GM04503 (cell line): Measurements from ENCODE around the gene TNFRSF1B.

Experiments used
- DNase-seq: peaks from one replicate; pipeline ENCODE4 v3.0.0-alpha.2; 2012; ENCODE audit warnings: low read depth

TNFRSF1B gene

DNA sequence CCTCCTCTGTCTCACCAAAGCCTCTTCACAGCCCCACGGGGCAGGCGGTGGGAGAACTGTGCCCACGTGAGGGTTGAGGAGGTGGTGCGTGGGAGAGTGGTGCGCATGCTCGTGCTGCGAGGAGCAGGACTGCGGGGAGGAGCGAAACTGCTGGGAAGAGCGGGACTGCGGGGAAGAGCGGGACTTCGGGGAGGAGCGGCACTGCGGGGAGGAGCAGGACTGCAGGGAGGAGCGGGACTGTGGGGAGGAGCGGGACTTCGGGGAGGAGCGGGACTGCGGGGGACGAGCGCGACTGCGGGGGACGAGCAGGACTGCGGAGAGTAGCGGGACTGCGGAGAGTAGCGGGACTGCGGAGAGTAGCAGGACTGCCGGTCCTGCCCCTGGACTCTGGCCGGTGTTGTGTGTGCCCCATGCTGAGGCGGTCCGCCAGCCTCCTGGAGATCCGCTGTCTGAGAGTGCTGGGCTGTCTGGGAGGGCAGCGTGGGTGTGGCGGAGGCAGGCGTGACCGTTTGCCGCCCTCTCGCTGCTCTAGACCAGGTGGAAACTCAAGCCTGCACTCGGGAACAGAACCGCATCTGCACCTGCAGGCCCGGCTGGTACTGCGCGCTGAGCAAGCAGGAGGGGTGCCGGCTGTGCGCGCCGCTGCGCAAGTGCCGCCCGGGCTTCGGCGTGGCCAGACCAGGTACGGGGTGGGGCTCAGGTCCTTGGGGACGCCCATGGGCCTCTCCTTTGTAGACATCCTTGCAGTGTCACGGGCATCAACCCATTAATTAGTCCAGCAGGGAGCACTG, 24.6 kb downstream of the TNFRSF1B start:
- DNase-seq, result no peak

DNA sequence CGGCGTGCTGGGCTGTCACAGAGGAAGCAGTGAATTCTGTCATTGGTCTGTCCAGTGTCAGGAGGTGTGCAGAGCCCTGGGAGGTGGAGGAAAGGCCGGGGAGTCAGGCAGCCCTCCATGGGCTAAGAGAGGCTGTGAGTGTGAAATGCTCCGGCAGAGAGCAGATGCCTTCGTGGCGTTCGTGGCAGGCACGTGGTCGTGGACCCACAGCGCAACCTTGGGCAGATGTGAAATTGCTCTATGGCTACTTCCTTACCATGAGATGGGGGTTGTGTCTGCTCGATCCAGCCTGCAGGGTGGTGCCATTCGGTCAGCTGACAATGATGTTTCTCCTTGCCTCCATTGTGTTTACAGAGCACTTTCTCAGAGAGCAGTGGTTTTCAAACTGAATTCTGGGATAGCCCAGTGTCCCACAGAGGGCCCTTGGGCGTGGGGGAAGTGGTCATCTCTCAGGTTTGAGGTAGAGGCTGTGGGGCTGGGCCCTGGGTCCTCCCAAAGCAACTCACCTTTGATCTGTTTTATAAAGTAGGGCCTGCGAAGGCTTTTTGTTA, 27.9 kb downstream of the TNFRSF1B start:
- DNase-seq, result no peak

DNA sequence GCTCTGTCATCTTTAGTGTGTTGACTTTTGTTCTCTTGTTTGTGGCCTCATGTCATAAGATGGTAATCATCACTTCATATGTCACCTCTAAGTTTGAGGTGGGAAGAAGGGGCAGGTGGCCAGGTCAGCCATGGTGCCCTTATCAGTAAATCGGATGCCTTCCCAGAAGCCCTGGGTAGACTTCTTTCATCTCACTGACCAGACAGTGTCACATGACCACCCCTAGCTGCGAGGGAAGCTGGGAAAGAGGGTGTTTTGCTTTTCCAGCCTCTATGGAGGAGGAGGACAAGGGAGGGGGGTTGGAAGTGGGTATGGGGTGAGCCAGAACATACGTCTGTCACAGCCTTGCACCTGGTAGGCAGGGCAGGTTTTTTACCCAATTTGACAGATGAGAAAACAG, 28.6 kb downstream of the TNFRSF1B start:
- DNase-seq, result no peak

DNA sequence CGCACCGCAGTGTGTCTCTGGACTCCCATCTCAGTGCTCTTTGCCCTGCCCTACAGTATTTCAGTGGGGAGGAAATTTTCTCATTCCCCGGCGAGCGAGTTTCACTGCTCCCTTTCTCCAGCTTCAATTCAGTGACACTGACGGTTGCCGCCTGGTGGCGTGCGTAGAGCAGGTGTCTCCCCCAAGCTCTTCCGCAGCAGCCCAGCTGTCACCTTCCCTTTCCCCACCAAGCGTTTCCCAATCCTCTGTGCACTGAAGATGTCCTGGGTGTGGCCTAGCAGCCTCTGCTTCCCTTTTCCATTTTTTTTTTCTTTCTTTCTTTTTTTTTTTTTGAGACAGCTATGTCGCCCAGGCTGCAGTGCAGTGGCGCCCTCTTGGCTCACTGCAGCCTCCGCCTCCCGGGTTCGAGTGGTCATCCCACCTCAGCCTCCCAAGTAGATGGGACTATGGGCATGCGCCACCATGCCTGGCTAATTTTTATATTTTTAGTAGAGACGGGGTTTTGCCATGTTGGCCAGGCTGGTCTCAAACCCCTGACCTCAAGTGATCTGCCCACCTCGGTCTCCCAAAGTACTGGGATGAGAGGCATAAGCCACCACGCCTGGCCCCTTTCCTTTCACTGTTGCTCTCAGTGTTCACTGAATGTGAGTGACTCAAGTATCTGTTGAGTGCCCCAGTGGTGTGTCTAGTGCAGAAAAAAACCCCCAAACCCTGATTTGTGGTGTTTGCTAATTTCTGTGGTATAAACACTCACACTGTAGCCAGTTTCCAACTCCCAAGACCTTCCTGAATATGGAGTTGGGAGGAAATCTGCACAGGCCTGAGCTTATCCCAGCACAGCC, 30.1 kb downstream of the TNFRSF1B start:
- no peak for DNase-seq

DNA sequence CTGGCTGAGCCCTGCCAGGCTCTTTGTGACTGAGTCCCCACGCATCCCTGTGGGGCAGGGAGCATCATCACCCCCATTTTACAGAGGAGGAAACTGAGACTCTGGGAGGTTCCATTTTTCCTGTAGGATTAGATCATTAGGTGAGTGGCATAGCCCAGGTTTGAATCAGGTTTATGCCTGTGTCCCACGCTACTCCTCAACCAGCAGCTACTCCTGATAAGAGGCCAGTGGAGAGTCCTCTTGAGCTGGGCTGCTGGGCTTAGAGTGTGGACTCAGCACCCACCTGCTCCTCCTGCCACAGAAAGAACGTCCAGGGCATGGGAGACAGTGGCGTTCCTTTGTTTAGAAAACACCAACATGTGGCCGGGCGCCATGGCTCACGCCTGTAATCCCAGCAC, 30.7 kb downstream of the TNFRSF1B start:
- no peak for DNase-seq

DNA sequence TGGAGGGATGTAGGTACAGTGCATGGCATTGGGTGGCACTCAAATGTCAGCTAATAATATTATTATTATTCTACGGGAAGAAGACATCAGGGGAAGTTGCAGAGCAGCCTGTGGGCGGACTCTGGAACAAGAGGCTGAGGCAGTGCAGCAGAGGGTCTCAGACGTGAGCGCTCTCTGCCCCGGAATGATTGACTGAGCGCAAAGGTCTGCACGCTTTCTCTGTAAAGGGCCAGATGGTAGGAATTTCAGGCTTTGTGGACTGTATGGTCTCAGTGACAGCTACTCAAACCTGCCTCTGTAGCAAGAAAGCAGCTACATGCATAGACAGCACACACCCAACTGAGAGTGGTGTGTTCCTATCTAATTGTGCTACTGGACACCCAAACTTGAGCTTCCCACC, 33.4 kb downstream of the TNFRSF1B start:
- DNase-seq, result no peak

DNA sequence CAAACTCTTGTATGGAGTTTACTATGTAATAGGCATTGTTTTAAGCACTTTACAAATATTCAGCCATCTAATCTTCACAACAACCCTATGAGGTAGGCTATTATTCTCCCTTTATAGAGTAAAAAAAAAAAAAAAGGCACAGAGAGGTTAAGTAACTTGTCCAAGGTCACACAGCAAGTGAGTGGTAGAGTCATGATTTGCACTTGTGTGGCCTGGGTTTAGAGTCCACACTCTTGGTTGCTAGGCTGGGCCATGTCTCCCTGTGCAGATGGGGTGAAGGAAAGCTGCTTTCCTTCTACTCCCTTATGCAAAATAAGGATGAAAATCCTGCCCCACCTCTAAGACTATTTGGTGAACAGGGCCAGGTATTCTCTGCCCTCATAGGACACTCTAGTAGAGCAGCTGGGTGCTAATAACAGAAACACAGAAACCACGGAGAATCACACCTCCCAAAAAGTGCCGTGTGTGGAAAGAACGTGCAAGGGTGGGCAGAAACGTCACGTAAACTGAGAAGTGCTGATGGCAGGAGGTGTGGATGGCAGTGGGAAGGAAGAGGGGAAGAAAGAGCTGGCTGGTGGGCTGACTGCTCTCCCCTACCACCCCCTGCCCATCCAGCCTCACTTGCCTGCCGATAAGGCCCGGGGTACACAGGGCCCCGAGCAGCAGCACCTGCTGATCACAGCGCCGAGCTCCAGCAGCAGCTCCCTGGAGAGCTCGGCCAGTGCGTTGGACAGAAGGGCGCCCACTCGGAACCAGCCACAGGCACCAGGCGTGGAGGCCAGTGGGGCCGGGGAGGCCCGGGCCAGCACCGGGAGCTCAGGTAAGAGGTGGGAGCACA, 34.8 kb downstream of the TNFRSF1B start:
- DNase-seq, result no peak

DNA sequence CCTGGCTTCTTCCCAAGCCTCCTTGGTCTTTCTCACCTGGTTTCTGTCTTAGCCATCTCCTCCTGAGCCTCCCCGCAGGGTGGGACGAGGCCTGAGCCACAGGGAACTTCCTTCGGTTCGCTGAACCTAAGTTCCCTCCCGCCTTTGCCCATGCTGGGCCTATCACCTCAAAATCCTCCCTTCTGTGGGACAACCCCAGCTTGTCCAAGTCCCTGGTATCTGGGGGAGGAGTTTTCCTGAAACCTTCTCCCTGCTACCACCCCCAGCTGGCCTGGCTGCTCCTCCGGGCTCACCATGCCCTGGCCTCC, 35.4 kb downstream of the TNFRSF1B start:
- DNase-seq, result no peak

DNA sequence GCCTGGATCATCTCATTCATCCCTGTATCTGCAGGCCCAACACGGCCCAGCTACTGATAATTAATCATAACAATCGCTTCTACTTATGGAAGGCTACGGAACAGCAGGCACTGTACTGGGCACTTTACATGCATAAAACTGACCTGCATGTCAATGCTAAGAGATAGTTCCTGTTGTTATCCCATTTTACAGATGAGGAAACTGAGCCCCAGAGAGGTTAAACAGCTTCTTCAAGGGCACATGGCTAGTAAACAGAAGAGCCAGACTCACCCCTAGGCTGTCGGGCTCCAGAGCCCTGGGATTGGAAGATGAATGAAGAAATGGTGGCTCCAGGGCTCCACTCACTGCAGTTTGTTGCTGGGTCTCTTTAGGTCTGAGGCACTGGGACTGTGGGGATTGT, 35.8 kb downstream of the TNFRSF1B start:
- no peak for DNase-seq

DNA sequence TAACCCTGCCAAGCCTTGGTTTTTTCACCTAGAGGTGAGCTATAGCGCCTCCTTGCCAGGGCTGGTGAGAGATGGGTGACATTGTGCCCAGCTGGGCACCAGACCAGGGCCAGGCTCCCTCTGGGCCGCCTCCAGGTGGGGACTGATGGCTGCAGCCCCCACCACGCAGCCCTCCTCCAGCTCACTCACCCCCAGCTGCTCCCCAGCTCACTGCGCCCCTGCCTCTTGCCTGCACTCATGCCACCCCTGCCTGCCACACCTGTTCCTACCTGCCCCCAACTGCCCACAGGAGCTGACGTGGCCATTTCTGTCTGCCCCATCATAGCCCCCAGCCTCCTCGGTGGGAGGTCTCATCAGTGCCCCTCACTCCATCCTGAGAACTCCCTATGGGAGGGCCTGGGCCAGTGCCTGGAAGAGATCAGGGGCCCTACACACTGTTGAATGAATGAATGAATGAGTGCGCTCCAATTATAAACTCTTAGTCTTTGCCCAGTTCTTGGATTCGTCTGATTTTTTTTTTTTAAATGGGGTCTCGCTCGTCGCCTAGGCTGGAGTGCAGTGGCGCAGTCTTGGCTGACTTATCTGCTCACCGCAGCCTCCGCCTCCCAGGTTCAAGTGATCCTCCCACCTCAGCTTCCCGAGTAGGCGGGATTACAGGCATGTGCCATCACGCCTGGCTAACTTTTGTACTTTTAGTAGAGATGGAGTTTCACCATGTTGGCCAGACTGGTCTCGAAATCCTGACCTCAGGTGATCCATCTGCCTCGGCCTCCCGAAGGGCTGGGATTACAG, 36.6 kb downstream of the TNFRSF1B start:
- no peak for DNase-seq

DNA sequence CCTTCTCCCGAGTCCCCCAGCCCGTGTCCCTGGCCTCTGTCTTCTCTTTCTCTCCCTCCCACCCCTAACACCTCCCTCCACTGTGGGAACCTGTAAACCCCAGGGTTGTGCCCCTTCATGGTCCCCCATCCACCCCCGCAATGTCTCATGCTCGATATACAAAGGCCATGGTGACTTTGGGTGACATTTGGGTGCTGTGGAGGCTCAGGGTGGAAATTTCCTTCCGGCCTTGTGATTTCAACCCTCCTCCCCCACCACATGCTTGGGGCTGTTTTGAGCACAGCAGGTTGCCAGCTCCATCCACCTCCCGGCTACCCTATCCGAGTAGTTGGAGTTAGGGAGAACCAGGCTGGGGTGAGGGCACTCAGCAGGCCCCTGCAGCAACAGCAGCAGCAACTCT, 37.3 kb downstream of the TNFRSF1B start:
- no peak for DNase-seq

DNA sequence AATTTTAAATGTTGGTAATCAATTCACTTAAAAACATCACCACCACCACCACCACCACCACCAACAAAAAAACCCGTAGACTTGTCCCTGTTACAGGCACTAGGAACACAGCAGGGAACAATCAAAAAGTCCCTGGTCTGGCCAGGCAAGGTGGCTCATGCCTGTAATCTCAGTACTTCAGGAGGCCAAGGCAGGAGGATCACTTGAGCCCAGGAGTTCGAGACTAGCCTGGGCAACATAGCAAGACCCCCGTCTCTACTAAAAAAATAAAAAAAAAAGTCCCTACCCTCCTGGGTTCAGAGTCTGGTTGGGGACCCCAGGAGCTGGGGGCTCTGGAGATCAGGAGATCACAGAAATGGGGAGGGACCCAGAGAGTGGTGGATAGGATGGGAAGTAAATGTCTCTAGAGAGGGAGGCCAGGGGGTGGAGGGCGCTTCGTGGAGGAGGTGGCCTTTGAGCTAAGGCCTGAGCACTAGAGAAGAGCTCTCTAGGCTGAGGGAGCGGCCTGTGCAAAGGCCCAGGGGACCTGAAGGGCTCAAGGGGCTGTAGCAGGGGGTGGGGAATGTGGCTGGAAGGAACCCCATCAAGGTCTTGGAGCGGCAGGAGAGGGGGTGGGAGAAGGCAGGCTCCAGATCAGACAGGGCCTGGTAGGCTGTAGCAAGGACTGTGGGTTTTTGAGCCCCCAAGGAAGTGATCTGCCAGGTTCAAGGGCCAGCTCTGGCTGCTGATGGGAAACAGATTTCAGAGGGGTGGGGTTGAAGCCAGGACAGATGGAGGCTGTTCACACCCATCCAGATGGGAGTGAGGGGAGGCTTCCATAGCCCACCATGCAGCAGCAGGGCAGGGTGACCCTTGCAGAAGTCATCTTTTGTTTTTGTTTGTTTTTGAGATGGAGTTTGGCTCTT, 38.2 kb downstream of the TNFRSF1B start:
- no peak for DNase-seq

DNA sequence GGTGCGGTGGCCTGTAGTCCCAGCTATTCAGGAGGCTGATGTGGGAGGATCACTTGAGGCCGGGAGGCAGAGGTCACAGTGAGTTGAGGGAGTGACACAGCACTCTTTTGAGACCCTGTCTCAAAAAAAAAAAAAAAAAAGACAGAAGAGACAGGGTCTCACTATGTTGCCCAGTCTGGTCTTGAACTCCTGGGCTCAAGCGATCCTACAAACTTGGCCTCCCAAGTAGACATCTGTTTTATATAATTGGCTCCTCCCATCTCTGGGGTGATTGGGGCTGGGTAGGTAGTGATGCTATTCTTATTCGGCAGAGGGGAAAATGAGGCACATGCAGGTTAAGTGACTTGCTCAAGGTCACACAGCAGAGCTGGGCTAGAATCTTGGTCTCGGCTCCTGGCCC, 39.4 kb downstream of the TNFRSF1B start:
- no peak for DNase-seq

DNA sequence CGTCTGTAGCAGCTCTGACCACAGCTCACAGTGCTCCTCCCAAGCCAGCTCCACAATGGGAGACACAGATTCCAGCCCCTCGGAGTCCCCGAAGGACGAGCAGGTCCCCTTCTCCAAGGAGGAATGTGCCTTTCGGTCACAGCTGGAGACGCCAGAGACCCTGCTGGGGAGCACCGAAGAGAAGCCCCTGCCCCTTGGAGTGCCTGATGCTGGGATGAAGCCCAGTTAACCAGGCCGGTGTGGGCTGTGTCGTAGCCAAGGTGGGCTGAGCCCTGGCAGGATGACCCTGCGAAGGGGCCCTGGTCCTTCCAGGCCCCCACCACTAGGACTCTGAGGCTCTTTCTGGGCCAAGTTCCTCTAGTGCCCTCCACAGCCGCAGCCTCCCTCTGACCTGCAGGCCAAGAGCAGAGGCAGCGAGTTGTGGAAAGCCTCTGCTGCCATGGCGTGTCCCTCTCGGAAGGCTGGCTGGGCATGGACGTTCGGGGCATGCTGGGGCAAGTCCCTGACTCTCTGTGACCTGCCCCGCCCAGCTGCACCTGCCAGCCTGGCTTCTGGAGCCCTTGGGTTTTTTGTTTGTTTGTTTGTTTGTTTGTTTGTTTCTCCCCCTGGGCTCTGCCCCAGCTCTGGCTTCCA, 40.1 kb downstream of the TNFRSF1B start:
- no peak for DNase-seq

DNA sequence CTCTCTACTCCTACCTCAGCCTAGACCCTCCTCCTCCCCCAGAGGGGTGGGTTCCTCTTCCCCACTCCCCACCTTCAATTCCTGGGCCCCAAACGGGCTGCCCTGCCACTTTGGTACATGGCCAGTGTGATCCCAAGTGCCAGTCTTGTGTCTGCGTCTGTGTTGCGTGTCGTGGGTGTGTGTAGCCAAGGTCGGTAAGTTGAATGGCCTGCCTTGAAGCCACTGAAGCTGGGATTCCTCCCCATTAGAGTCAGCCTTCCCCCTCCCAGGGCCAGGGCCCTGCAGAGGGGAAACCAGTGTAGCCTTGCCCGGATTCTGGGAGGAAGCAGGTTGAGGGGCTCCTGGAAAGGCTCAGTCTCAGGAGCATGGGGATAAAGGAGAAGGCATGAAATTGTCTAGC, 41.5 kb downstream of the TNFRSF1B start:
- DNase-seq, result no peak

DNA sequence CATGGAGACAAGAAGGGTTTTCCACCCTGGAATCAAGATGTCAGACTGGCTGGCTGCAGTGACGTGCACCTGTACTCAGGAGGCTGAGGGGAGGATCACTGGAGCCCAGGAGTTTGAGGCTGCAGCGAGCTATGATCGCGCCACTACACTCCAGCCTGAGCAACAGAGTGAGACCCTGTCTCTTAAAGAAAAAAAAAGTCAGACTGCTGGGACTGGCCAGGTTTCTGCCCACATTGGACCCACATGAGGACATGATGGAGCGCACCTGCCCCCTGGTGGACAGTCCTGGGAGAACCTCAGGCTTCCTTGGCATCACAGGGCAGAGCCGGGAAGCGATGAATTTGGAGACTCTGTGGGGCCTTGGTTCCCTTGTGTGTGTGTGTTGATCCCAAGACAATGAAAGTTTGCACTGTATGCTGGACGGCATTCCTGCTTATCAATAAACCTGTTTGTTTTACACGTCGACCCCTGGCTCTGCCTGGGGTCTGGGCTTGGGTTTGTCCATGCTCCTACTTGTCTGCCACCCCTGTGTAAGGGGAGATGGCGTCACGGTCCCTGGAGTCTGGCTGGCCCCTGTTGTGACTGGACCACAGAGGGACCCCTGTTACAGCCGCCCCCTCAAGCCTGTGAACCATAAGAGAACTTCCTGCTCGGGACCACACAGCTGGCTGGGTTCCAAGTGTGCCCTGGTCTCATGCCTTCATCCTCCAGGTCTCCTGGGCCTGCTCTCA, 42.1 kb downstream of the TNFRSF1B start:
- no peak for DNase-seq

DNA sequence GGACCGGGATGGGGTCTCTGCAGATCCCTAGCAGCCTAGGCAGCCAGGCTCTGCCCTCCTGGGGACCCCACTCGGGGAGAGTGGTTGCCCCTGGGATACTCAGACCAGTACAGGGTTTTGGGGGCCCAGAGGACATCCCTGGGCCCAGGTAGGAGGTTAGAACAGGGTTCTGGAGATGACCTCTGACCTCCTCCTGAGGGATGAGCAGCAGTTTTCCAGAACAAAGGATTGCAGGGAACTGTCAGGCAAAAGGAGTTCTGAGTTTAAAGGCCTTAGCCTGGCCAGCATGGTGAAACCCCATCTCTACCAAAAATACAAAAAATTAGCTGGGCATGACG, 42.7 kb downstream of the TNFRSF1B start:
- no peak for DNase-seq

DNA sequence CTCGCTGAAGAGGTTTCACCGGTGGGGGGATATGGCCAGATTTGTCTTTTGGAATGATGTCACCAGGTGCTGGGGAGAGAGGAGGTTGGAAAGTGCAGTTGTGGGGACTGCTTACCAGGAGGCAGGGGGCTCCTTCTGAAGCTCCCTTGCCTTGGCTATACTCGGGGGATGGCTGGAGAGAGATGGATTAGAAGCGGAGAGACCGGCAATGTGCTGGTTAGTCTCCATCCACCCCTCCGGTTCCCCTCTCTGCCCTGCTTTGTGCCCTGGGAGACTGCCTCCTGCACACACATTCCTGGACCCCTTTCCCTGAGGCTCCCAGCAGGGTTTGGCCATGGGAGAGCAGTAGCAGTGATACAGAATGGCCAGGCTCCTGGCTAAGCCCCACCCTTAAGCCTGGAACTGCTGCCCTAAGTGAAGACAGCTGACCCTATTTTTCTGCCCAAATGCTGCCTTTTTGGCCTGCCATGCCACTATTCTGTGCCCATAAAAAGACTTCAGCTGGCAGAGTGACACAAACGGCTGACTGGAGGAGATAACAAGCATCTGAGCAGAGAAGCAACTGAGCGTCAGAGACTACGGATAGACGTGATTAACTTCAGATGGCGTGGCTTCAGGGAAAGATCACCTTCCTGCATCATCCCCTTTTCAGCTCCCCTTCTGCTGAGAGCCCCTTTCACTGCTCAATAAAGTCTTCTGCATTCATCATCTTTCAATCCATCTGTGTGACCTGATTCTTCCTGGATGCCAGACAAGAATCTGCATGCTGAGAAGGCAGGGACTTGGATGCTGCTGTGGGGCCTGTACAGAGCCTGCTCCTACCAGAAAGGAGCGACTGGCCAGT, 48.5 kb downstream of the TNFRSF1B start:
- no peak for DNase-seq

DNA sequence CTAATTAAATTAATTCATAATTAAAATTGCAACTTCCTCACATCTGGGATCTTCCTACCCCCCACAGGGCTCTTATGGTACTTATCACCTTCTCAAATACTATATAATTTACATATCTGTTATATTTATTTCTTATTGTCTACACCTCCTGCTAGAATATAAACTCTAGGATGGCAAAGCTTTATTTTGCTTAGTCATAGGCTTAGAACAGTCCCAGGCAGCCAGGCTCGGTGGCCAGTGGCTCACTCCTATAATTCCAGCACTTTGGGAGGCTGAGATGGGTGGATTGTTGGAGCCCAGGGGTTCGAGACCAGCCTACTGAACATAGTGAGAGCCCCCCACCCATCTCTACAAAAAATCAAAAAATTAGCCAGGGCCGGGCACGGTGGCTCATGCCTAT, 53.0 kb downstream of the TNFRSF1B start:
- DNase-seq, result no peak
